Muscle layer of duodenum (tissue), 2 donors: ENCODE data around the gene CYSRT1.

Source experiments
- H3K27ac ChIP-seq: one replicate; pipeline ENCODE4 v1.7.0; 2013; ENCODE audit warnings: mild to moderate bottlenecking, low read length
- H3K27me3 ChIP-seq: one replicate; pipeline ENCODE4 v1.7.0; 2013; ENCODE audit warnings: low read depth, mild to moderate bottlenecking, control low read depth, low read length
- H3K36me3 ChIP-seq, 2 donors: one replicate each; pipeline ENCODE4 v1.7.0; 2013; ENCODE audit warnings: low read length in 2 of 2, control low read depth in 1 of 2, mild to moderate bottlenecking in 1 of 2; ENCODE audit not compliant: insufficient read depth in 2 of 2, control insufficient read depth in 1 of 2
- H3K4me1 ChIP-seq, 2 donors: one replicate each; pipeline ENCODE4 v1.7.0; 2013; ENCODE audit warnings: low read length in 2 of 2, mild to moderate bottlenecking in 2 of 2, control low read depth in 1 of 2, moderate library complexity in 1 of 2; ENCODE audit not compliant: insufficient read depth in 2 of 2, control insufficient read depth in 1 of 2
- H3K4me3 ChIP-seq, 2 donors: one replicate each; pipeline ENCODE4 v1.7.0; 2013; ENCODE audit warnings: low read length in 2 of 2, low read depth in 1 of 2, mild to moderate bottlenecking in 1 of 2
- H3K9me3 ChIP-seq, 2 donors: one replicate each; pipeline ENCODE4 v1.7.0; 2013; ENCODE audit warnings: low read length in 2 of 2, control low read depth in 1 of 2, mild to moderate bottlenecking in 1 of 2; ENCODE audit not compliant: control insufficient read depth in 1 of 2
- donor health status: healthy.

The CYSRT1 gene

DNA sequence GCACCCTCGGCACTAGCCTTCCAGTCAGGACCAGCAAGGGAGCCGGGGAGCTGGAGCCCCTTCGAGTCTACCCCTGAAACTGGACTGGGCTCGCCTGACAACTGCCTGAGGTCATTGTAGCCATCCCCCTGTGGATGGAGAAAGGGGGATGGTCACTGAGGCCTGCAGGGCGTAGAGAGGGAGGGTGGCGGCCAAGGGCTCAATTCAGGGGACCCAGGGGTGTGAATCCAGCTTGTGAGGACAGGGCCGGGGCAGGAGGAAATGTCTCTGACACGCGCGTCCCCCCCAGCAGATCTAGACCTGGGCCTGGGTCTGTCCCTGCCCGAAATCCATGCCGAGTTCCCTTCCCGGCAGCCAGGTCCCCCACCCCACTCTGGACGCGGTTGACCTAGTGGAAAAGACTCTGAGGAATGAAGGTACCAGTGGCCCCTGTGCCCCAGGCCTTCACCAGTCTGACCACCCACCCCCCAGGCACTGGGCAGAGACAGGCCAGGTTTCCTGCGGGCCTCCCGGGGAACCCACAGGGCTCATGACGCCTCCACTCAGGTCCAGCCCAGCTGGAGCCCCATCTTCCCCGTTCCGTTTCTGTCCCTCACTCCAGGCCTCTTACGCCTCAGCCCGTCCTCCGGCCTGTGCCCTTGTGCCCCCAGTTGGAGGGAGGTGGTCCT lies 6.5 kb downstream of the CYSRT1 start:
- Histone ChIP-seq H3K36me3 (no peaks in the 10 kb centered on the region), H3K9me3 (no peaks in the 10 kb centered on the region), H3K4me3 (no peak overlapping the region), H3K4me1 (peaks cover 0 to 13% of the 10 kb centered on the region in 2 donors), H3K27ac (no peak overlapping the region), H3K27me3 (peaks cover 11% of the 10 kb centered on the region)

DNA sequence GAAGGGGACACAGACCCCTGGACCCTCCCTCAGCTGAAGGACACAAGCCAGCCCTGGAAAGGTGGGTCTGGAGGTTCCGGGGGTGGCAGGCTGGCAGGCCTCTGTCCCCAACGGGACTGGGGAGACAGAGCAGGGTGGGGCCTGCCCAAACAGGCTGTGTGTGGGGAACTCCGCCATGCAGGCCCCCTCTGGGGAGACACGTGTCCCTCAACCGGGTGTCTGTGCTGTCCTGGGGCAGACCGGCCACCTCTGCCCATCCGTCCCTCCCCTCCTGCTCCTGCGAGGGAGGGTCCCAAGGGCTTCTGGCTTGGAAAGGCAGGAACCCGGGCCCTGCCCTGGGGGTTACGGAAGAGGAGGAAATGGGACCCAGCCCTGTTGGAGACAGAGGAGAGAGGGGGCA lies 7.1 kb downstream of the CYSRT1 start:
- H3K36me3 ChIP-seq: no peaks in the 10 kb centered on the region
- peaks cover 0 to 19% of the 10 kb centered on the region in 2 donors for H3K4me1 ChIP-seq
- H3K27ac ChIP-seq: no peak overlapping the region
- H3K9me3 ChIP-seq: no peaks in the 10 kb centered on the region
- H3K4me3 ChIP-seq: no peak overlapping the region
- H3K27me3 ChIP-seq: peaks cover 11% of the 10 kb centered on the region

DNA sequence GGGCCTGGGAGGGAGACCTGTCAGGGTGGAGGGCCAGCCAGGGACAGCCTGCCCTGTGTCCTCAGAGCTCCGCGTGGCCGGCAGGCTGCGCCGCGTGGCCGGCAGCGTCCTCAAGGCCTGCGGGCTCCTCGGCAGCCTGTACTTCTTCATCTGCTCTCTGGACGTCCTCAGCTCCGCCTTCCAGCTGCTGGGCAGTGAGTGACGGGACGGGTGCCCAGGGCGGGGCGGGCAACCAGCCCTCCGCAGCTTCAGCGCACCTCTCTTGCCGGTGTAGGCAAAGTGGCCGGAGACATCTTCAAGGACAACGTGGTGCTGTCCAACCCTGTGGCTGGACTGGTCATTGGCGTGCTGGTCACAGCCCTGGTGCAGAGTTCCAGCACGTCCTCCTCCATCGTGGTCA lies 7.5 kb downstream of the CYSRT1 start:
- no peak overlapping the region for H3K4me3 ChIP-seq
- H3K27me3 ChIP-seq: peaks cover 11% of the 10 kb centered on the region
- H3K36me3 ChIP-seq: no peaks in the 10 kb centered on the region
- no peak overlapping the region for H3K27ac ChIP-seq
- no peaks in the 10 kb centered on the region for H3K9me3 ChIP-seq
- peaks cover 0 to 23% of the 10 kb centered on the region in 2 donors for H3K4me1 ChIP-seq

DNA sequence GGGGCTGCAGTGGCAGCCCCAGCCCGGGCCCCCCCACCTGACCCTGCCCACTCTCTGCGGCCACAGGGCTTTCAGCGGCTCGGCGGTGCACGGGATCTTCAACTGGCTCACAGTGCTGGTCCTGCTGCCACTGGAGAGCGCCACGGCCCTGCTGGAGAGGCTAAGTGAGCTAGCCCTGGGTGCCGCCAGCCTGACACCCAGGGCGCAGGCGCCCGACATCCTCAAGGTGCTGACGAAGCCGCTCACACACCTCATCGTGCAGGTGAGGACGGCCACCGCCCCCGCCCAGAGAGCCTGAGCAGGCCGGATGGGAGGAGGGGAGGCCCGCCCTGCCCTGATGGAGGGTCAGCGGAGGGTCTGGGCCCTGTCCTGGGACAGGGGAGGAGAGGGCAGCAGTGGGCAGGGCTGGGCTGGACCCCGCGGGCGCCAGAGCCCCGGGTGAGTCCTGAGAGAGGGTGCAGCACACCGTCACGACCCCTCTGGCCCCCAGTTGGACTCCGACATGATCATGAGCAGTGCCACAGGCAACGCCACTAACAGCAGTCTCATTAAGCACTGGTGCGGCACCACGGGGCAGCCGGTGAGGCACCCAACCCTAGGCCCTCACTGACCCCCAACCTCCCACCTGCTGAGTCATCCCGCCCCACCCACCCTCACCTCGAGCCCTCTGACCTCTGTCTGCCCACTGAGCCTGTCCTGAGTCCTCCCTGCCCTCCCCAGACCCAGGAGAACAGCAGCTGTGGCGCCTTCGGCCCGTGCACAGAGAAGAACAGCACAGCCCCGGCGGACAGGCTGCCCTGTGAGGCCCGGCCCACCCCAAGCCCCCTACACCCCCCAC lies 8.4 kb downstream of the CYSRT1 start:
- Histone ChIP-seq H3K9me3 (no peaks in the 10 kb centered on the region), H3K27ac (no peak overlapping the region), H3K4me3 (no peak overlapping the region), H3K27me3 (peaks cover 11% of the 10 kb centered on the region), H3K36me3 (no peaks in the 10 kb centered on the region), H3K4me1 (peaks cover 0 to 31% of the 10 kb centered on the region in 2 donors)

DNA sequence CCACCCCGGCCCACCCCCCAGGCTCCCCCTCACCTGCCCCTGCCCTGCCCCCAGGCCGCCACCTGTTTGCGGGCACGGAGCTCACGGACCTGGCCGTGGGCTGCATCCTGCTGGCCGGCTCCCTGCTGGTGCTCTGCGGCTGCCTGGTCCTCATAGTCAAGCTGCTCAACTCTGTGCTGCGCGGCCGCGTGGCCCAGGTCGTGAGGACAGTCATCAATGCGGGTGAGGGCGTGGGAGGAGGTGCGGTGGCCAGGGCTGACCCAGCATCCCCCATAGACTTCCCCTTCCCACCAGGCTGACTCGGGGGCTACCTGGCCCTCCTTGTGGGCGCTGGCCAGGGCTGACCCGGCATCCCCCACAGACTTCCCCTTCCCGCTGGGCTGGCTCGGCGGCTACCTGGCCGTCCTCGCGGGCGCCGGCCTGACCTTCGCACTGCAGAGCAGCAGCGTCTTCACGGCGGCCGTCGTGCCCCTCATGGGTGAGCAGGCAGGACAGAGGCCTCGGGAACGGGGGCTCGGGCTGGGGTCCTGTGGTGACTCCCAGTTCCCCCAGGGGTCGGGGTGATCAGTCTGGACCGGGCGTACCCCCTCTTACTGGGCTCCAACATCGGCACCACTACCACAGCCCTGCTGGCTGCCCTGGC lies 9.2 kb downstream of the CYSRT1 start:
- Histone ChIP-seq H3K27ac (no peak overlapping the region), H3K4me1 (peaks cover 0 to 39% of the 10 kb centered on the region in 2 donors)

DNA sequence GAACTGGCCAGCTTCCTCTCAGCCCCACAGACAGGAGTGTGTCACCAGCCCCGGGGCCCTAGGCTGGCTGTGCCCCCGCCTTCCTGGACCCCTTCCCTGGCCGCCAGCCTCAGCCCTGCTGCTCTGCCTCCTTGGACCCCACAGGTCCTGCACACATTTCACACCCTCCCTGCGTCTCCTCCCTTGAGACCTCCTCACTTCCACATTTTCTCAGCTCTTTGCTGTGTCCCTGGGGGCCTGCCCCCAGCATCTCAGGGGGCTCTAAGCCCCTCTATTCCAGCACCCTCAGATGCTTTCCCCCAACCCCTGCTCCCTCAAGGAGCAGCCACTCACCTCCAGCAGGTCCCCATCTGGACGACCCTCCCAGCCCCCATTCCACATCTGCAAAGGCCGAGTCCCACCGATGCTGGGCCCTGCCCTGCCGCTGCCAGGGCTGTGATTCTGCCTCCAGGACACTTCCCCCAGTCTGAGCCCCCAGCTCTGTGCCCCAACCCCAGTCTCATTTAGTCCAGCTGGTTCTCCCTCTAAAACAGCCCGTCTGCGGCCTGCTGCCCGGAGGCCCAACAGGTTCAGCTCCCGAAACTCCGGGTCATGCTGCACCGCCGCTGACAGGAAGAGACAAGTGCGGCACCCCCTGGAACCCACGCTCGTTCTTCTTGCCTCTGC lies 9.9 kb downstream of the CYSRT1 start:
- H3K9me3 ChIP-seq: no peaks in the 10 kb centered on the region
- no peaks in the 10 kb centered on the region for H3K36me3 ChIP-seq
- peaks cover 0 to 44% of the 10 kb centered on the region in 2 donors for H3K4me1 ChIP-seq
- H3K4me3 ChIP-seq: no peak overlapping the region
- H3K27ac ChIP-seq: no peak overlapping the region
- peaks cover 3% of the 10 kb centered on the region for H3K27me3 ChIP-seq

More for the DNA sequence above, 9.2 kb downstream of the CYSRT1 start:
- Histone ChIP-seq H3K27me3 (peaks cover 7% of the 10 kb centered on the region), H3K9me3 (no peaks in the 10 kb centered on the region), H3K4me3 (no peak overlapping the region), H3K36me3 (no peaks in the 10 kb centered on the region)

DNA sequence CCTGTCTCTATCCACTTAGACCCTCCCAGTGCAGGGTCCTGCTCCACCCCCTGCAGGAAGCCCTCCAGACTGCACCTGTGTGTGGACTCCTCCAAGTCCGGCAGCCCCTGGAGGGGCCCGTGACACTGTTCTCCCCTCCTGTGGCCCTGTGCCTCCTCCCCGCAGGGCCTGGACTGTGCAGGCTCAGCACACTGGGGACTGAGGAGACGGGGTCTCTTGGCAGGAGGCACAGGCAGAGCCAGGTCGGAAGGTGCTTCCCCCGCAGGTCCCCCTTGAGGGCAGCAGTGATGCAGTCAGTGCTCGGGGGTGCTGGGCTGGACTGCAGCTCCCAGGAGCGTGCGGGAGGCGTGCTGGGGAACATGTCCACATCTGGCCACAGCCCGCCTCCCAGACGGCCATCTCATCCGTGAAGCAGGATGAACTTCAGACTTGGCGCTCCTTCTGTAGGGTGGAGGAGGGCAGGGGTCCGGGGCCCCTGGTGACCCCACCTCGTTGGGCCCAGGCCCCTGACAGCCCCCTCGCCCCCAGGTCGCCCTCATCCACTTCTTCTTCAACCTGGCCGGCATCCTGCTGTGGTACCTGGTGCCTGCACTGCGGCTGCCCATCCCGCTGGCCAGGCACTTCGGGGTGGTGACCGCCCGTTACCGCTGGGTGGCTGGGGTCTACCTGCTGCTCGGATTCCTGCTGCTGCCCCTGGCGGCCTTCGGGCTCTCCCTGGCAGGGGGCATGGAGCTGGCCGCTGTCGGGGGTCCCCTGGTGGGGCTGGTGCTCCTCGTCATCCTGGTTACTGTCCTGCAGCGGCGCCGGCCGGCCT lies 10.7 kb downstream of the CYSRT1 start:
- Histone ChIP-seq H3K9me3 (no peaks in the 10 kb centered on the region), H3K4me1 (peaks cover 0 to 44% of the 10 kb centered on the region in 2 donors), H3K27me3 (peaks cover 3% of the 10 kb centered on the region), H3K36me3 (no peaks in the 10 kb centered on the region), H3K4me3 (peak overlapping the region in 1 of 2 donors; percentile 54), H3K27ac (no peak overlapping the region)

DNA sequence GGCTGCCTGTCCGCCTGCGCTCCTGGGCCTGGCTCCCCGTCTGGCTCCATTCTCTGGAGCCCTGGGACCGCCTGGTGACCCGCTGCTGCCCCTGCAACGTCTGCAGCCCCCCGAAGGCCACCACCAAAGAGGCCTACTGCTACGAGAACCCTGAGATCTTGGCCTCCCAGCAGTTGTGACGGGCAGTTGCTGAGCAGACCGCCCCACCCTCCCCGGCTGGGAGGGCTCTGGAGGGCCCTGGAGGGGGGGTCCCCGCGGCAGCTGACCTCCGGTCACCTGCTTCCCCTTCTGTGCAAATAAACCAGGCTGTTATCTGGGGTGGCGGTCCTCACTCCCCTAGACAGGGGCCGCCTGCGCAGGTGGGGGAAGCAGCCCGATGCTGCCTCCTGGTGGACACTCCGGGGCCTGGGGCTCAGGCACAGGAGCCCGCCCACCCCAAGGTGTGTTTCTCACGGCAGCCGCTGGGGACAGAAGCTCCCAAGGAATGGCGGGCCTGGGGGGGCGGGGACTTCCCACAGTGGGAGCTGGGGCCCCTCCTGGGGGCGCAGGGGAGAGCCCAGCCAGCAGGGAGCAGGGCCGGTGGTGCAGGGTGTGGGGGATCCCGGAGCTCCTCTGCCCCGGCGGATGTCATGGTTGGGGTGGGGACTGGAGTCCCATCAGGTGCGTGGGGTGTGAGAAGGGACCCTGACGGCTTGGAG lies 11.4 kb downstream of the CYSRT1 start:
- Histone ChIP-seq H3K27ac (no peak overlapping the region), H3K9me3 (no peaks in the 10 kb centered on the region), H3K36me3 (no peaks in the 10 kb centered on the region), H3K4me1 (peaks cover 0 to 44% of the 10 kb centered on the region in 2 donors), H3K4me3 (peak overlapping the region in 1 of 2 donors; percentile 54), H3K27me3 (no peaks in the 10 kb centered on the region)

DNA sequence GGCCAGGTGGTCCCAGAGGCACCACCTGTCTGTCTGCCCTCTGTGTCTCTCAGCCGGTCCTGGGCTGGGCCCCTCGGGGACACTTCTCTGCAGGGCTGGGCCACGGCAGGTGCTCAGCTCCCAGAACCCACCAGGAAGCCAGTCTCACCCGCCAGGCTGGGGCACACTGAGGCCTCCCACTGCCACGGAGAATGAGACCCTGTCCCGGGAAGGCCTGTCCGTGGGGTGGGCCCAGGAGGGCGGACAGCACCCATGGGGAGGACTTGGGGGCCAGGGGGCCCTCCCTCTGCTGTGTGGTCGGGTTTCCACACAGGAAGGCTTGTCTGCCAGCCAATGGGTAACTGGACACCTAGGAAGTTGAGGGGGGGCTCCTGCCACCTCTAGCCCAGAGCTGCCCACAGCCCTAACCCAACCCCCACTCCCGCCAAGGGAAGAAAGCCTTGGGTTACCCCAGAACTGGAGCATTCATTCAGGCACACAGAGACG lies 12.0 kb downstream of the CYSRT1 start:
- H3K4me1 ChIP-seq: peaks cover 0 to 45% of the 10 kb centered on the region in 2 donors
- no peaks in the 10 kb centered on the region for H3K27me3 ChIP-seq
- no peak overlapping the region for H3K27ac ChIP-seq
- peak overlapping the region in 1 of 2 donors; percentile 54 for H3K4me3 ChIP-seq
- H3K9me3 ChIP-seq: no peaks in the 10 kb centered on the region
- H3K36me3 ChIP-seq: no peaks in the 10 kb centered on the region
